Neutrophil (primary cell): ENCODE measurements around the gene NDUFA11.

Source experiments
- H3K27ac ChIP-seq: fragments of 200-600 bp; sonication (generic); 2 replicates; pipeline ENCODE4 v1.5.1; 2016; ENCODE audit warnings: mild to moderate bottlenecking, moderate library complexity
- H3K27me3 ChIP-seq: fragments of 200-600 bp; sonication (generic); 2 replicates; pipeline ENCODE4 v1.6.0; 2016; ENCODE audit warnings: mild to moderate bottlenecking
- H3K36me3 ChIP-seq: fragments of 200-600 bp; sonication (generic); 2 replicates; pipeline ENCODE4 v1.5.1; 2017
- H3K4me1 ChIP-seq, 2 experiments: fragments of 200-600 bp in 1 of 2; sonication (generic) in 1 of 2; 1 replicate in 1 of 2; 2 replicates in 1 of 2; pipeline versions ENCODE4 v1.5.1 to v1.6.1; 2013 to 2016; ENCODE audit warnings: low read depth in 1 of 2, low read length in 1 of 2, mild to moderate bottlenecking in 1 of 2, moderate library complexity in 1 of 2; ENCODE audit not compliant: control insufficient read depth in 1 of 2, insufficient read depth in 1 of 2
- H3K4me3 ChIP-seq, 2 experiments: fragments of 200-600 bp in 1 of 2; sonication (generic) in 1 of 2; 1 replicate in 1 of 2; 2 replicates in 1 of 2; pipeline ENCODE4 v1.5.1; 2013 to 2016; ENCODE audit warnings: low read depth in 1 of 2, low read length in 1 of 2, mild to moderate bottlenecking in 1 of 2, moderate library complexity in 1 of 2
- H3K9me3 ChIP-seq: fragments of 200-600 bp; sonication (generic); 2 replicates; pipeline ENCODE4 v1.5.1; 2016
- TF ChIP-seq, protein P1 (sequence below): fragments of 200-600 bp; sonication (generic); IDR thresholded peaks from 2 replicates; pipeline ENCODE4 v1.5.1; 2016; ENCODE audit warnings: antibody characterized with exemption

The NDUFA11 gene

DNA sequence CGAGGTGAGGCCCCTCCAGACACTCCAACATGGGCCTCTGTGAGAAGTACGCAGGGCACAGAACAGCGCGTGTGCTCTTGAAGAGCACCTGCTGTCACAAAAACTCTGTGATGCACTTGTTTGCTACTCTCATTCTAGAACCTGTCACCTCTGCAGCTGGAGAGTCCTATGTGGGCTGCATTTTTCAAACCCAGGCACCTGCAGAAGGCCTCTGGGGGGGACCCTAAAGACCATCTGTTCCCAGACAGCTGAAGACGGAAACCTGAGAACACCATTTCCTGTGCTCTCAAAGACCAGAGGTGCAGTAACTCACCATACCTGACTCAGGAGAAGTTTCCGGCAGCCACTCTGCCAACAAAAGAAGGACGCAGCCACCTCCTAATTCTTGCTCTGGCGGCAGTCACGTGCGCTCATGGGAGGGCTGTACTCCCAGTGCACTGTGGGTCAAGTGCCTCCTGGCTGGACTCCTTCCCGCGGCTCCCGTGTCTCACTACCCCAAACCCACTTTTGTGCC, 46.3 kb upstream of the NDUFA11 start:
- Histone ChIP-seq H3K9me3 (no peaks in the 10 kb centered on the region), H3K27me3 (no peaks in the 10 kb centered on the region), H3K36me3 (peaks cover 12% of the 10 kb centered on the region), H3K4me3 (no peak overlapping the region), H3K27ac (no peak overlapping the region), H3K4me1 (peaks cover 44 to 52% of the 10 kb centered on the region in 2 experiments)
- TF ChIP-seq, protein P1, sequence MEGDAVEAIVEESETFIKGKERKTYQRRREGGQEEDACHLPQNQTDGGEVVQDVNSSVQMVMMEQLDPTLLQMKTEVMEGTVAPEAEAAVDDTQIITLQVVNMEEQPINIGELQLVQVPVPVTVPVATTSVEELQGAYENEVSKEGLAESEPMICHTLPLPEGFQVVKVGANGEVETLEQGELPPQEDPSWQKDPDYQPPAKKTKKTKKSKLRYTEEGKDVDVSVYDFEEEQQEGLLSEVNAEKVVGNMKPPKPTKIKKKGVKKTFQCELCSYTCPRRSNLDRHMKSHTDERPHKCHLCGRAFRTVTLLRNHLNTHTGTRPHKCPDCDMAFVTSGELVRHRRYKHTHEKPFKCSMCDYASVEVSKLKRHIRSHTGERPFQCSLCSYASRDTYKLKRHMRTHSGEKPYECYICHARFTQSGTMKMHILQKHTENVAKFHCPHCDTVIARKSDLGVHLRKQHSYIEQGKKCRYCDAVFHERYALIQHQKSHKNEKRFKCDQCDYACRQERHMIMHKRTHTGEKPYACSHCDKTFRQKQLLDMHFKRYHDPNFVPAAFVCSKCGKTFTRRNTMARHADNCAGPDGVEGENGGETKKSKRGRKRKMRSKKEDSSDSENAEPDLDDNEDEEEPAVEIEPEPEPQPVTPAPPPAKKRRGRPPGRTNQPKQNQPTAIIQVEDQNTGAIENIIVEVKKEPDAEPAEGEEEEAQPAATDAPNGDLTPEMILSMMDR, result no peak

DNA sequence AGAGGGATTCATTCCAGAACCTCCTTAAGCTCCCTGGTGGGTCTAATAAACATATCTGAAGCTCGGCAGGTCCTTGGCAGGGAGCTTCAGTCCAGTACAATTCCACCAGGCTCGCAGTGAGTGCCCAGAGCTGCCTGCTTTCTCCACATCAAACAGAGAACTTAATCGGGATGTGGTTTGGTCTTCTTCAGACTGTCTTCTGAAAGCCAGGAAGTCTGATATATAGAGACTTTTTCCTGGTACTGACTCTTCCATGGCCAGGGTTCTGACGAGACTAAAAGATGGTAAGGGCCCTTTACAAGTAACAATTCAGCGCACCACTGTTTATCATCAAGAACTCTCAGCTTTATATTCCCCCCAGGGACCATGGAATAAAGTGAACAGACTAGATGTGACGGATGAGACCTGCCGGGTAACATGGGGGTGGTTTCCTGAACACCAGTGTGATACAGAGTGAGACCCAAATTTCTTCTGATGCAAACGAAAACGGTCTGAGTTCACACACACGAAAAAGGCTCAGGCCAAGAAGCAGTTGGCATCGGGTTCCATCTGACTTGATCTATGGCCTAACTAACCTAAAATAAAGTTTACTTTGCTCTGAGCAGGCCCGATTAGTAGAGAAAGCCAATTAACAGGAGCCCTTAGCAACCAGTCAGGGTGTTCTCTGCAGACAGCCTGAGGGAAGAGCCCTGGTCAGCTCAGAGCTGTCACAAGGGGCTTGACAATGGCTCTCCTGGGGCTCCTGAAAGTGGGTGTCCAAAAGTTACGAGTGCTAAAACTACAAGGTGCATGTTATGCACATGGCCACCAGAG, 45.4 kb upstream of the NDUFA11 start:
- Histone ChIP-seq H3K27ac (peak overlapping the region; percentile 96), H3K36me3 (peaks cover 12% of the 10 kb centered on the region), H3K27me3 (no peaks in the 10 kb centered on the region), H3K4me1 (peaks cover 44 to 46% of the 10 kb centered on the region in 2 experiments), H3K9me3 (no peaks in the 10 kb centered on the region), H3K4me3 (no peak overlapping the region)
- TF ChIP-seq, protein P1, result no peak

DNA sequence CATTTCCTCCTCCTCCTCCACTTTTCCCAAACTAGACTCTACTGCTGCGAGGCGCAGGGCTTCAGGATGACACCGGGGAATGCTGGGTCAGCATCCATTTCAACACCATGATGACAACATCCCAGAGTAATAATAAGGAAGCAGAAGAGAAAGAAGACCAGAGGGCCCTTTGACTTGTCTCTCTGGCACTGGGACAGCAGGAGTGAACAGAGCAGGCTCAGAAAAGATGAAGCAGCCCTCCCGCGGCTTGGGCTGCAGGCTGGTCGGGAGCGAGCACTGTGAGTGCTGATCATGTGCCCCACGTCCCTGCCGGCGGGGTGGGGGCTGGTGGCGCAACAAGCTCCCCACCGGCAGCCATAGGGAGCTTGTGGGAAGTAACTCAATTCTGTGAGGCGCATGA, 43.8 kb upstream of the NDUFA11 start:
- TF ChIP-seq, protein P1, result no peak
- H3K4me3 ChIP-seq, result peak overlapping the region; percentile 55 to 56

DNA sequence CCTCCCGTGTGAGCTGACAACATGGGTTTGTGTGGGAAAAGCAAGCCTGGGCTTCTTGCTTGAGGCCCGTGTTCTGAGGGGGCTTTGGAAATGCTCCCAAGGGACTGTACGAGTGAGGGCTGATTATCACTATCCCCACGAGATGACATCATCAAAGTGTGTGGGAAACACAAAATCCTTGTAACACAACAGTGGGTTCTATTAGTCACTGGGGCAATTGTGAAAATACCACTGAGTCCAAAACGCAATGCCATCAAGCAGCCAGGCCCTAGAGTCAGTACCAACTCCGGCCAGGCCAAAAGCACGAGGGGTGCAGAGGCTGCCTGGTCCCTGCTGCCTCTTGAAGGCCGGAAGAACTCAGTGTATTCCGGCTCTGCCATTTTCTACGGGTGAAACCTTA, 40.0 kb upstream of the NDUFA11 start:
- no peaks in the 10 kb centered on the region for H3K27me3 ChIP-seq
- no peak overlapping the region for H3K27ac ChIP-seq
- peaks cover 39% of the 10 kb centered on the region for H3K36me3 ChIP-seq
- H3K4me1 ChIP-seq, result peaks cover 19% of the 10 kb centered on the region in 2 experiments
- TF ChIP-seq, protein P1, result no peak
- no peak overlapping the region for H3K4me3 ChIP-seq
- H3K9me3 ChIP-seq, result no peaks in the 10 kb centered on the region

More for the DNA sequence above, 43.8 kb upstream of the NDUFA11 start:
- Histone ChIP-seq H3K27ac (peak overlapping the region; percentile 96), H3K4me1 (peaks cover 31 to 34% of the 10 kb centered on the region in 2 experiments), H3K36me3 (peaks cover 21% of the 10 kb centered on the region), H3K9me3 (no peaks in the 10 kb centered on the region), H3K27me3 (no peaks in the 10 kb centered on the region)

DNA sequence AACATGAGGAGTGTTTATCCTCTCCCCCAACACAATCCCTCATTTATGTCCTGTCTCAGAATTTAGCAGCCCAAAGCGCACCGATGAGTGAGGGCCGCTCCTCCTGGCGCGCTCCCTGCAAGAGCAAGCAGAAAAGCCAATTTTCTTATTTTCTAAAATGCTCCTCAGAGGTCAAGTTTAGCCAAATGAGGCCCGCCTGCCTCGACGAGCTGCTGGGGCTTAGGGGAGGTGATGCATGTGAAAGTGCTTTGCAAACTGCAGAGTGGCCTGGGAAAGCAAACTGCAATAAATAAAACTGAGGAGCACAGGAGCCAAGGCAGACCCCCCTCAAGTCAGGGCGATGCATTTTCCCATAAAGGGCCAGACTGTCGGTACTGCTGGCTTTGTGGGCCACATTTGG, 39.5 kb upstream of the NDUFA11 start:
- Histone ChIP-seq H3K36me3 (peaks cover 44% of the 10 kb centered on the region), H3K4me1 (peaks cover 17 to 18% of the 10 kb centered on the region in 2 experiments)

More for the DNA sequence above, 39.5 kb upstream of the NDUFA11 start:
- no peaks in the 10 kb centered on the region for H3K27me3 ChIP-seq
- TF ChIP-seq, protein P1, result no peak
- H3K4me3 ChIP-seq, result no peak overlapping the region
- H3K9me3 ChIP-seq, result no peaks in the 10 kb centered on the region
- no peak overlapping the region for H3K27ac ChIP-seq
